Globus pallidus (tissue), 1 donor: ENCODE results near the gene EIF4G1.

Experiments used
- DNase-seq: peaks from one replicate; pipeline ENCODE4 v3.0.0-alpha.2; 2015; ENCODE audit warnings: low spot score

EIF4G1 gene

GRCh38 chr3:184352149-184352785 is 37.9 kb downstream of the EIF4G1 start:
- no peak for DNase-seq

- DNase-seq = no peak
Measured at GRCh38 chr3:184352897-184353545, 38.6 kb downstream of the EIF4G1 start.

- DNase-seq = no peak
Measured at GRCh38 chr3:184353546-184353941, 39.1 kb downstream of the EIF4G1 start.

- no peak for DNase-seq
Measured at GRCh38 chr3:184354121-184354728, 39.8 kb downstream of the EIF4G1 start.

GRCh38 chr3:184354754-184355153 is 40.3 kb downstream of the EIF4G1 start:
- DNase-seq = no peak

- DNase-seq = no peak
Measured at GRCh38 chr3:184355261-184356040, 41.0 kb downstream of the EIF4G1 start.

GRCh38 chr3:184357248-184358123 is 43.1 kb downstream of the EIF4G1 start:
- DNase-seq = no peak

- no peak for DNase-seq
Measured at GRCh38 chr3:184358124-184358767, 43.8 kb downstream of the EIF4G1 start.

GRCh38 chr3:184358921-184359350 is 44.5 kb downstream of the EIF4G1 start:
- DNase-seq = no peak

GRCh38 chr3:184359610-184360009 is 45.2 kb downstream of the EIF4G1 start:
- DNase-seq = peak; percentile 90

- peak; percentile 51 for DNase-seq
Measured at GRCh38 chr3:184360070-184360928, 45.9 kb downstream of the EIF4G1 start.

- DNase-seq = peak; percentile 29
Measured at GRCh38 chr3:184360929-184361531, 46.6 kb downstream of the EIF4G1 start.

GRCh38 chr3:184361532-184361931 is 47.1 kb downstream of the EIF4G1 start, which contains the start of the genes CLCN2 and POLR2H:
Gene CLCN2 (minus strand): TSS chr3:184361605. CDS start chr3:184361479, 126 bp downstream.
Gene POLR2H (plus strand): TSS chr3:184361710. CDS start chr3:184363493, 1,783 bp downstream.
- peak; percentile 81 for DNase-seq

- no peak for DNase-seq
Measured at GRCh38 chr3:184361932-184362667, 47.7 kb downstream of the EIF4G1 start.

- peak; percentile 94 for DNase-seq
Measured at GRCh38 chr3:184362668-184363546, 48.5 kb downstream of the EIF4G1 start.

GRCh38 chr3:184366619-184367289 is 52.3 kb downstream of the EIF4G1 start:
- DNase-seq = no peak

- no peak for DNase-seq
Measured at GRCh38 chr3:184368116-184368515, 53.7 kb downstream of the EIF4G1 start.
